Pons (tissue), 1 donor: ENCODE measurements around the gene DHX32.
"Not testable (repeated sequence)": the region's sequence is repeated elsewhere in the genome, so short reads cannot be mapped to it uniquely, and the experiment has no call there.

Experiments
- DNase-seq: peaks from one replicate; pipeline ENCODE4 v3.0.0-alpha.2; 2016; ENCODE audit warnings: low spot score

DHX32 gene

DNA sequence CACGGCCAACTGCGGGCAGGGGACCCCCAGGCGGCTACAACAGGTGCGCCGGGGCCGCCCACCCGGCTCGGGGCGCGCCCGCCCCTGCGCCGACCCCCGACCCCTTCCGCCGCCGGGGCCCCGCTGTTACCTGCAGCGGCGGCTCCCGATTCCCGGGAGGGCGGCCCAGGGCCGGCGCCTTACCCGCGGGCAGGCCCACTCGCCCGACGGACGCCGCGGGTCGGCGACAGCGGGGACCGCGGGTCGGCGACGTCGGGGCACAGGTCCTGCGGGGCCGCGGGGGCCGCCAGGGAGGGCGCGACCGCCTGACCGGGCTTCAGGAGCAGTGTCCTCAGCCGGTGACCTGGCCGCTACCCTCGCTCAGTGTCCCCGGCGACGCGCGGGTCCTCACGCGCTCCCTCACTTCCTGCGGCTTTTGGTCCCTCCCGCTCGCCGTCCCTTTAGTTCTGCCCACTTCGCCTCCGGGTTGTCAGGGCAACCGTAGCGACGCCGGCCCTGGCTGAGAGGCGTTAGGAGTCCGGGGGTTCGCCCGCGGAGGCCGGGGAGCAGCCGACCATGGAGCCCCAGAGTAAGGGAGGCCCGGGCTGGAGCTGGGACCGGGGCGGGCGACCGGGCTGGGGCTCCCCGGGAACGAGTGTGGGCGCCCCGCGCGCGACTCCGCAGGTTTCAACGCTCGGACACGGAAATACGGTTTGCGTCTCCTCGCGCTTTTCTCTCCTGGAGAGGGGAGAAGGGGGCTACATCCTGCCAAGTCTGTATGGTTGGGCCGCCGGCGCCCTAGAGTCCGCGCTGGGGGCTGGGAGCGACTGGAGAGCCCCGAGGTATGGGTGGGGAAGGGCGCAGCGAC lies 15.2 kb upstream of the DHX32 start, which contains the start of gene FANK1:
TSS of gene FANK1 (plus strand) at position 477 of the 847 bp plus-strand sequence. CDS start at position 556, 79 bp downstream.
- DNase-seq, result peak; percentile 73

DNA sequence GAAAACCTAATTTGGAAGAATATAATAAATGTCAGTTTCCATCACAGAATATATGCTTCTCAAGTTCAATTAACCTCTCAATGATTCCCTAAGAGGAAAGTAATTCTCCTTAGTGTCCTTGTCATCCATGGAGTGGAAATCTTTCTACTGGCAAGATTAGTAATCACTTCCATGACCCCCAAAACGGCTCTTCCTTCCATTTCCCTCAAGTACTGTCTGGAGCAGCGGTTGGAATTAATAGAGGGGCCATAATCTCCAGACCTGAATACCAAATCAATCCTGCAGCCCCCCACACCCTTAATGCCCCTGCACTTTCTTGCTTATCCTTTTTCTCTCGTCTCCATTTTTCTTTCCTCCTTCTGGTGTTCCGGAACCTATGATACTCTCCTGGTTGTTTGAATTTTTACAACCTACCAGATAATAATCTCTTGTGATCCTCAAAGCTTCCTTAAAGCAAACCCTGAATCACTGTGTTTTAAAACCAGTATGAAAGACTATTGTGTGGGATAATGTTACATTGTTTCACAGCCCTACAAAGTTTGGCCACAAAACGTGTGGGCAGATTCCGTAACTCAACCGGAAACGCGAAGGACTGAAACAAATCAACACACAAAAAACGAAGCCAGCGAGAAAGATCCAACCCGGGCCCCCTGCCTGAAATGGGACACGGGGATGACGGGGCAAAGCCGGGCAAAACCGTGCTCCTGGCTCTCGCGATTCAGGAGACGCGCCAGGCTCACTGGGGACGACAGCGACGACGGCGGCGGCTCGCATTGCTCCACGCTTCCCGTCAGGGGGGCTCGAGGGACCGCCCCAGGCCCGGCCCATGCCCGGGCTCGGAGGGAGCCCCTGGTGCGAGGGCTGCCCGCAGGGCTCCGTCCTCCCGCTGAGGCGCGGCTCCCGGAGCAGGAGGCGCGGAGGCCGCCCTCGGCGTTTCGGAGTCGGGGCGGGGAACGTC lies 14.3 kb upstream of the DHX32 start:
- DNase-seq, result peak; percentile 42

DNA sequence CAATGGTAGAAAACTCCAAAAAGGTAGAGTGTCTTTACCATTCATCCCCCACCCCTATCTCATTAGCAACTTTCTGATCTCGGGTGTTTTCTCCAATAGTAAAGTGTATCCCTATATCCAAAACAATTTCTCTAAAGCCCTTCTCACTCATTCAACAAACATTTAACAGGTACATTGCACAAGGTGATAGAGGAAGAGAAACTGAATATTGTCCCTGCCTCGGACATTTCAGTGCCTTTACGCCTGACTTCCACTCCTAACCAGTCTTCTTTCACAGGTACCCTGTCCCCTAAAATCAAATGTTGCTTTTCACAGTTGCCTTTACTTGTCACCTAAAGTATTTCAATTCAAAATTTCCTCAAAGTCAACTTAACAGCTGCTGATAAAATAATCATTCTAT lies 13.1 kb upstream of the DHX32 start:
- DNase-seq, result not testable (repeated sequence)

DNA sequence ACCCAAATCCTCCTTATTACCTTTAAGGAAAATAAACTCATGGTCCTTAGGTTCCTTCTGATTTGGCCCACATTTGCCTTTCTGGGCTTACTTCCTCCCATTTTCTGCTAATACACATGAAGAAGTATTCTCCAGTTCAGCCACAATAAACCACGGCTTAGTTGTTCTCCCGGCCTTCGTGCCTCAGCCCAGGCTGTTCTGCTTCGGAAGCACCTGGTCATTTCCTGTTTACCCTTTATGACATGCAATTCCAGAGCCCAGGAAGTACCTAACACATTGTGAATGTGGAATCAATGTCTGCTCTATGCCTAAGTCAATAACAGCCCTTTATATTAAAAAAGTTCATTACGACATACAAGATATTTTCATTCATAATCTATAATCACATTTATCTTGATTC lies 11.3 kb upstream of the DHX32 start:
- not testable (repeated sequence) for DNase-seq

DNA sequence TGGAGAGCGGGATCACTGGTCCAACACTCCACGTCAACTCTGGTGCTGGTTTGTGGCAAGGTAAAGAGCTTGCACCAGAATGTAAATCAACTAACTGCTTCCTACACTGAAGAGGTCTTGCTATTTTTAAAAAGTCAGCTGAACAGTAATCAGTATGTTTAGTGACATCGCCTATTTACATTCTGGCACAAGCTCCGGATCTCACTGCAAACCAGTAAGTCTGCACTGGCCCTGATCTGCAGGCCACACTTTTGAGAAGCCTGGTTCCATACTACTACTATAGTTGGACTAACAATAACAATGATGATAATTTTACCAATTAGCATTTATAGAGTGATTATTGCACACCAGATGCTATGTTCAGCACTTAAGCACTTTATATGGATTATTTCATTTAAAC lies 8.3 kb upstream of the DHX32 start:
- not testable (repeated sequence) for DNase-seq

DNA sequence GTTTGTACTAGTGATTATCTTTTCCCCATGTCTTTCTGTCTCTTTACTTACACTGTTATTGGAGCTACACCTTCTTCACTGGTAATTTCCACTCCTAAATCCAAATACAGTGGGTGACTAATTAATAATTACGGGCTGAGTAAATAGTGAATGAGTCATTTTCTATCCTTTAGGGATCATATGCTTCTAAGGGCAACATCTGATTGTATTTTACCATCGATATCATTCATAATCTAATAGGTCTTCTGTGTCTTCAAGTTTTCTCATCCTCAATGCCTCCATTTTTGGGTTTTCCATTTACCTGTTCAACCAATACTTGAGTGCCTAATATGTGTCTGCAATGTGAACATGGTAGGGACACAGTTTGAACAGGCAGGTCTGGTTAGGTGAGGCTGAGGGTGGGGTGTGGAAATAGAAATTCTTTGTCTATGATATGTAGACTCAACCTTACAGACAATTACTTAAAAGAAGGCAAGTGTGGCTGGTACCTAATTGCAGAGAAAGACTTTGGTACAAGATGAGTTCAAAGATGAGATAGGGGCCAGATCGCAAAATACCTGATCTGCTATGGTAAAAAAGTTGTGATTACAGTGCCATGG lies 5.9 kb upstream of the DHX32 start:
- no peak for DNase-seq

DNA sequence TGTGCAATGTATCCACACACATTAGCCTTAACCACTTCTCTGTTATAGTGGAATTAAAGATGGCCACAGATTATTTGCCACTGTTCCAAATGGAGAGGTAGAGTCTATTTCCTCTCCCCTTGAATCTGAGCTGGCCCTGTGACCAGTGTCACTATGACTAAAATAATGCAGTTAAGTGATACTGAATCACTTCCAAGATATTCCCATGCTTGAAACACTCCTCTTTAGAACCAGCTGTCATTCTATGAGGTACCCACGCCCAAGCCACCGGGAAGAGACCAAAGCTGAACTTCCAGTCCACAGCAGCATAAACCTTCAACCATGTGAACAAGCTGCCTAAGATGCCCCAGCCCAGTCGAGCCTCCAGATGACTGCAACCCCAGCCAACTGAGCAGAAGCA lies 2.1 kb upstream of the DHX32 start:
- no peak for DNase-seq

DNA sequence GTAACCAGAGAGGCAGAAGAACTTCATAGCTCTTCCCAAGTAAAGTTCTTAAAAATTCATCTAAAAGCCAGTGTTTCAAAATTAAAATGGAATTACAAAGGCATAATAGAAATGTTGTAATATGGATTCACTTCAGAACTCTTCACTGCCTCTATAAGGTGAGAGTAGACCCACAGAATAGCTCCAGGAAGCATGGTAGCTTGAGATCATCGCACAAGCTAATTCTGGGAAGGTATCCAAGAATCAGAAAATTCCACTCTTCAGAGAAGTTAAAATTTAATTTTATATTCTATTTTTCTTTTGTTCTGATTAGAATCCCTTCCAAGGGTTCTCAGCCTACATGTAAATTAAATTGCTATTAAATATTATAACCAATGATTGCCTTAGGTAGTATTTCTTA lies 1.5 kb upstream of the DHX32 start:
- no peak for DNase-seq

DNA sequence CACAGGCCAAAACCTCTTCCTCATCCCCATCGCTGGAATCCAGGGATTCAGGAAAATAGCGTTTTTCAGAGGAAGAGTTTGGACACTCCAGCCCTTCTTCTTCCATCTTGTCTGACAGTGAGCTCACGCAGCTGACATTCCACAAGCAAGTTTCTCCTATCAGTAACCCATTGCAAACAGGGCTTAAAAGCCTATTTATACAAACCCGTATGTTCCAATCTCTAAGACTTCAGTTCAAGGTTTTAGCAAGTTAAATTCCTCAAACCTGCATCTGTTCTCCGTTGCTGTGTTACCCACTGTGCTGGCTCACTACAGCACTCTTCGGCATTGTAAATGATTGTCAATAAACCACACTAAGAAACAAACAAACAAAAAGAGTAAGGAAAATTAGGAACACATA lies 373 bp downstream of the DHX32 start:
- DNase-seq, result no peak

DNA sequence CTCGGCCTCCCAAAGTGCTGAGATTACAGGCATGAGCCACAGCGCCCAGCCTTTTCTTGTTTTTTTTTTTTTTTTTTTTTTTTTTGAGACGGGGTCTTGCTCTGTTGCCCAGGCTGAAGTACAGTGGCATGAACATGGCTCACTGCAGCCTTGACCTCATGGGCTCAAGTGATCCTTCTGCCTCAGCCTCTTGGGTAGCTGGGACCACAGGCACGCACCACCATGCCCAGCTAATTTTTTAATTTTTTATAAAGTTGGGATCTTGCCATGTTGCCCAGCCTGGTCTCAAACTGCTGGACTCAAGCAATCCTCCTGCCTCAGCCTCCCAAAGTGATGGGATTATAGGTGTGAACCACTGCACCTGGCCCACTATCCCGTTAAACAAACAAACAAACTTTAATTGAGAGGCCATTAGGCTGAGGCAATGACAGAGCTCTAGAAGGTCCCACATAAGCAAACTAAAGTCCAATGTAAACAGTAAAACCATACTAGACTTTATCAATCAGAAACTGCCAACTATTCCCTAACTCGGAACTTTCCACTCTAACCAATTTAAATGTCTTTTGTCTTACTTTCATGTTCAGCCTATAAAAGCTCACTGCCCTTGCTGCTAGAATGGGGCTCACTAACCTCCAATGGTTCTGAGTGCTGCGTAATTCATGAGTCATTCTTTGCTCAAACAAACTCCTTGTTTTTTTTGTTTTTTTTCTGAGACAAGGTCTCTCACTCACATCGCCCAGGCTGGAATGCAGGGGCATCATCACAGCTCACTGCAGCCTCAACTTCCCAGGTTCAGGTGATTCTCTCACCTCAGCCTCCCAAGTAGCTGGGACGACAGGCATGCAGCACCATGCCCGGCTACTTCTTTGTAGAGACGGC lies 1.9 kb downstream of the DHX32 start:
- no peak for DNase-seq

DNA sequence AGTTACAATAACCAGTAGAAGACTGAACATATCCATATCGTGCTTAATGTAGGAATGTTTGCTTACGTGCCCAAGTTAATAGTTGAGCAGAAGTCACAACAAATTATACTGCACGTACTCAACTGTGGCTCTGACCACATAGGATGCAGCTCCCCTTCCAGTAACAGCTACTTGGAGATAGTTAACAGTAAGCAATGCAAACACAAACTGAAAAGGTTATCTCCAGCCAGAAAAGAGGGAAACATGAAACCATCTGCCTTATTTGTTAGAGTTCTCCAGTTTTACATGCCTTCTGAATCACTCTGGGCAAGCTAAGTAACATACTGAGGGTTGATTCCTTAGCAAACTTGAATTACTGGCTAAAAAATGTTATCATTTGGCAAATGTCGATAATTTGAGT lies 9.8 kb downstream of the DHX32 start:
- no peak for DNase-seq

DNA sequence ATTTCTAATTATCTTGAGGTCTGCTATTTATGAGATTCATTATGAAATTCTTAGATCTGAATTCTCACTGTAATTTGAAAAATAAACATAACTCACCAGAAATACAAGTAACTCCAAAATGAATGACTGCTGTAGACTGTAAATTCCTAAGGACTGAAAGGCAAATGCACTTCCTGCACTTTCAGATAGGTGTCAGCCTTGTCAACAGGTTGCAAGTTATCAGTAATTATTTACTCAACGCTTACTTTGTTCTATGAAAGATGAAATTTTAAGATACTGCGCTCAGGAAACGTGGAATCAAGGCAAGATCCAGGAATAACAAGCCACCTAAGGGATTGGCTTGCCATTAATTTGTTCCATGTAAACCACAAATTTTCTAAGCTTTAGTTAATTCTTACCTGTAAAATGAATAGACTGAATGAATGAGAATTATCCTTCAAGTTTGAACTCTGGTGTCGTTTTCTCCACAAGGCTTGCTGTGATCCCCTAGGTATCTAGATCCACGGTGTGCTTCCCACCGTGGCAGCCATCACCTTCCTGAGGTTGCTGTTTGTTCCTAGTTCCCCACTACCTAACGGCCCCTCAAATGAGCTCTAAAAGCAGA lies 12.6 kb downstream of the DHX32 start:
- peak; percentile 44 for DNase-seq

DNA sequence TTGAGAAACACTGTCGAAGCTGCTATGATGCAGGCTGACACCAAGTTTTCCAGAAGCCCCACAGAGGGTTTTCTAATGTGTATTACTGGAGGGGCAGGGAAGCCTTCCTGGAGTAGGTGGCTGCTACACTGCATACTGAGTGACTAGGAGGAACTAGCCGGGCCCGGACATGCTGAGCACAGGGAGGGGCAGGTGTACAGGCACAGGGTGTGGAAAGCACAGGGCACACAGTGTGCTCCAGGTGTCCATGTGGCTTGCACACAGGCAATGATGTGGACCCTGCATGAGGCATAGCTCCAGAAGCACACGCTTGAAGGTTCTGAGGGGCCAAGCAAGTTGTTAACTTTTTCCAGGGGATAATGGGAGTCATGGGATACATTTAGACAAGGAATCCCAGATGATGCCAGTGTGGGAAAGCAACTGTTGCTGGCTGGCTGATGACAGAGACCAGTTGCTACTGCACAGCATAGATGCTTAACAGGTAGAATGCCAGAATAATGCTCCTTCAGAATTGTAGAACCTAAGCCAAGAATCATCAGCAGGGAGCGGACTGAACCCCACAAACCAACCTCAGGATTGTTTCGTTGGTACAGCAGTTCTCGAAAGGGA lies 14.6 kb downstream of the DHX32 start:
- DNase-seq, result no peak

DNA sequence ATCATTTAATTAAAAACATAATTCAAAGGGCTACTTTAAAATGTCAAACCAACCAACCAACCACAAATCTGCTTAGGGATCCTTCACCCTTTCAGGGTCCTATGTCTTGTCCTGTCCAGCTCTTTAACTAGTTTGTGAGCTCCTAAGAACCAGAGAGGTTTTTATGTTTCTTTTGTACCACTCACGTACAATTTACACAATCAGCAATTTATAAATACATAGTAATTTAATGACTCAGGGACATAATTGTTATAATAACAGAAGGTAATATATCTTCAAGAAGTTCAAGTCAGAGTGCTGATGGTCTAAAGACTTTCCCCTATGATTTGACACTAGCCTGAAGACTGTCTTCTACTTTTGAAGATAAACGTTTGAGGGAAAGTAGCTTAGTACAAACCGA lies 16.0 kb downstream of the DHX32 start:
- no peak for DNase-seq

DNA sequence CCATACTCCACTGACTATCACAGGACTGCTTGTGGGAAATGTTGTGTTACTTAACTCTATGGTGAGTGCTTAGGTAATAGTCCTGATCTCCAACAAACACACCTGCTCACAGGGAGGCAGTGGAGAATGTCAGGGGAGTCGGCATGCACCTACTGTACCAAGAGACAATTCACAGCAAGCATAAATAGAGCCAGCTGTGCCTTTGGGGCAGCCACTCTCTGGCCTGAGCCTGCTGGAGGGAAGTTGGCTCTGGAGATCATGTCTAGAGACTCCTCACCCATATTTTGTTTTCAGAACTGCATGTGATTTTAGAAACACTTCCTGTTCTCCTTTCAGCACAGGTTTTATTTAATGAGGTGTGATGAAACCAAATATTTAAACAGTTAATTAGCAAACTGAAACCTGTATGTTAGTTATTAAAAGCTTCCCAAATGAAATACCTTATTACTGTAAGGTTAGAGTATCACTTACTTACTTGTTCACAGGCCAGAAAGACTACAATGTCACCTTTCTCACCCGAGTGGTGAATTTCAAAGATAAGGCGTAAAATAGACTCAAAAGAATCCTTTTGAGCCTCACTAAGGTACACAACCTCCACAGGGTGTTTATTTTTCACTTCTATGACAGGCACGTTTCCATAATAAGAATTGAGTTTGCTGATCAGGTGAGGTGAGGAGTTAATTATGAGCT lies 21.8 kb downstream of the DHX32 start:
- DNase-seq, result no peak

DNA sequence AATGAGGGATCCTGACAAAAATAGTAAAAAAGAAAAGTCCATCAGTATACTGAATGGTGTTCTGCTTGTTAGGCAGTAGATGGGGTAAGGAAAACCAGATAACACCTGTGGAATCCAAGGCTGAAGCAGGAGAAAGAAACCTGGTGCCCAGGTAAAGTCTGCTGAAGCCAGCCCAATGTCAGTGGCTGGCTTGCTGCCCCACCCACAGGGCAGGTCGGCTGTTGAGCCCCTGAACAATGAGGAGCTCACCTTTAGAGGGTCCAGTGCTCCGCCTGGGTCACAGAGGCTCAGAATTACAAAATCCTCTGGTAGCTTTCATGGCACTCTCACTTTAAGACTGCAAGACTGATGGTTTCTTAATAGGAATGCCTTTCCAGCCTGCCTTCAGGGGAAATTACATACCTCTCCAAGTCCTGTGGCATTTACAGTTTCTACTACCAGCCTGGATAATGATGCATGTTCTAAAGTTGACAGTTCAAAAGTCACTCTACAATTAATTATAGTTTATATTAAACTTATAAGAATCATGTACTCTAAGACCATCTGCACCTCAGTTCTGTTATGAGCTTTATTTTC lies 23.8 kb downstream of the DHX32 start:
- DNase-seq, result no peak

DNA sequence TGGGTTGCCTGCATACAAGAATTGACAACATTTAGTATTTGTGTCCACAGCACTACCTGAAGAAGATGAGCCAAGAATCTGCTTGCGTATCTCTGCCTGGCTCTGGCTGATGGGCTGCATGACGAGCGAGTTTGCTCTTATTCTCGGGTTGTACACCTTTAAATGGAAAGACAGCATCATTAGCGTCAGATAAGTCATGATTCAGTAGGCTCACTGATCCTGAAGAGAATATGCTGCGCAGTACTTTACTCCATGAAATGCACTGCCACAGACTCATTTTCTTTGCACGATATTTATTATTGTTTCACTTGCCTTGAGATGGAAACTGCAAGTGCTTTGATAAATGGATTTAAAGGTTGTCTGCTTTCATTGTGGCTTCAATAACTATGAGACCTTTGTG lies 28.6 kb downstream of the DHX32 start:
- DNase-seq, result no peak

DNA sequence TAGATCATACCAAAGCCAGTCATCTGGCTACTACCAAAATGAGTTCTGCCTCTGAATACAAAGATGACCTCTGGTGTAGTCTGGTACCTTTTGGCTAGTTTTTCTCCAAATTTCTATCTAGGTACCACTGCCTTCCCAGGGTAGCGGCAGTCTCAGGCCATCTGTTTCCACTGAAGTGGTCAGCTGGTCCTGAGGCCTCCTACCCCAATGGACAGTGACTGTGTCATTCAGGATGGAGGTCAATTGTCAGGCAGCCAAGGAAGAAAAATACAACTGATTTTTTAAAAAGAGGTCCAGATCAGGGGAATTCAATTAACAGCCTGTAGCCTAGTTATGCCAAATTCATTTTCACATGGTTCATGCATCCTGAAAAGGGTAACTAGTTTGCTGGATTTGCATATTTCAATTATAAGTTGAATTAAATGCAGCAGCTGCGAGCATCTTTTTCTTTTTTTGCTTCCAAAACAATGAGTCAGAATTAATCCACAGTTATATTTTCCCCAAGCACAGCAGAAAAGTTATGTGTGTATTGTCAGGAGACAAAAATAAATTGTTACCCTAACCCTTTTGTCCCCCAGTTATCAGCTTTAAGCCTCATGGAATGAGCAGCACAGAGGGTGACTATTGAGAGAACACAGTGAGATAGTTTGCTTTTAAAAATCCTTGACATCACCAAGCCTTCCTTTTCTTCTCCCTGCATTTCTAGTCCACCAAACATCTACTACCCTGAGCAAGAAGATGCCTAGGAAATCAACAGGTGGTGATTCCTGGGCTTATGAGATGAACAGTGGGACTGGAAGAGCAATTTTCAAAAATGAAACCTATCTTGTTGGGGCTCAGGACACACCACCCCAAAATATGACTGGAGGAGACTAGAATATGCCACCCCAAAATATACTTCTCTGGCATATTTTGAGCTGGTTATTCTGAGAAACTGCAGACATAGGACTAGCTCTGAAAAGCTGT lies 30.0 kb downstream of the DHX32 start:
- DNase-seq, result no peak
